ENCODE data around the gene BEST2.

The BEST2 gene

DNA sequence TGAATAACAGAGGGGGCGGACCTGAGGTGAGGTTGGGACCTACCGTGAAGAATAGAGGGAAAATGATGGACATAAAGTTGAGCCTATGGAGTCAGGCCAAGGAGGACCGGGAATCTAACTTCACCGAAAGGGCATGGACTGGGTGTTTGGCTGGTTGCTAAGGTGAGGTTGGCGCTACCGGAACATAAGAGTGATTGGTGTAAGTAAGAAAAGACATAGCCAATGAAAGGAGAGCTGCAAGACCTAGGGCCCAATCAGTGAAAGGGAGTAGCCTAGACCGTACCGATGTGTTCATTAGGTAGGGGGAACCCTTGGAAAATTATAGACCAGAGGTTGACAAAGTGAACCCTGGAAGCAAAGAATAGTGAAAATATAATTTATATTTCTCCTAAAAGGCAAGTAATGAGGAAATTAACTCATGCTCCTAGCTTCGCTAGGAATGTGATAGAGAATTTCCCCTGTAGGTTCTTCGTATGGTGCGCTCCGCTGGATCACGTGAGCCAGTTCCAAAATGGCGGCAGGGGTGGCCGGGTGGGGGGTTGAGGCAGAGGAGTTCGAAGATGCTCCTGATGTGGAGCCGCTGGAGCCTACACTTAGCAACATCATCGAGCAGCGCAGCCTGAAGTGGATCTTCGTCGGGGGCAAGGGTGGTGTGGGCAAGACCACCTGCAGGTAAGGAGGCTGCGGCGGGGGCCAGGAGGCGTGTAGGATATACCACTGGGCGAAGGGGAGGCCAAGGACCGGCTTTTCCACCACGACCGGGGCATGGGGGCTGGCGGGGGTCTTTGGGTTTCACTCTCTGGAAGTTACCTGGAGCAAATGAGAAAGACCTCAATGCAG lies 14.4 kb upstream of the BEST2 start, which contains the start of gene GET3:
TSS of gene GET3 (plus strand) at position 503 of the 840 bp plus-strand sequence. CDS start at position 512, 9 bp downstream.
- TF ChIP-seq, protein P1, sequence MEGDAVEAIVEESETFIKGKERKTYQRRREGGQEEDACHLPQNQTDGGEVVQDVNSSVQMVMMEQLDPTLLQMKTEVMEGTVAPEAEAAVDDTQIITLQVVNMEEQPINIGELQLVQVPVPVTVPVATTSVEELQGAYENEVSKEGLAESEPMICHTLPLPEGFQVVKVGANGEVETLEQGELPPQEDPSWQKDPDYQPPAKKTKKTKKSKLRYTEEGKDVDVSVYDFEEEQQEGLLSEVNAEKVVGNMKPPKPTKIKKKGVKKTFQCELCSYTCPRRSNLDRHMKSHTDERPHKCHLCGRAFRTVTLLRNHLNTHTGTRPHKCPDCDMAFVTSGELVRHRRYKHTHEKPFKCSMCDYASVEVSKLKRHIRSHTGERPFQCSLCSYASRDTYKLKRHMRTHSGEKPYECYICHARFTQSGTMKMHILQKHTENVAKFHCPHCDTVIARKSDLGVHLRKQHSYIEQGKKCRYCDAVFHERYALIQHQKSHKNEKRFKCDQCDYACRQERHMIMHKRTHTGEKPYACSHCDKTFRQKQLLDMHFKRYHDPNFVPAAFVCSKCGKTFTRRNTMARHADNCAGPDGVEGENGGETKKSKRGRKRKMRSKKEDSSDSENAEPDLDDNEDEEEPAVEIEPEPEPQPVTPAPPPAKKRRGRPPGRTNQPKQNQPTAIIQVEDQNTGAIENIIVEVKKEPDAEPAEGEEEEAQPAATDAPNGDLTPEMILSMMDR (IDR thresholded peaks at IDR 0.05): no peak

DNA sequence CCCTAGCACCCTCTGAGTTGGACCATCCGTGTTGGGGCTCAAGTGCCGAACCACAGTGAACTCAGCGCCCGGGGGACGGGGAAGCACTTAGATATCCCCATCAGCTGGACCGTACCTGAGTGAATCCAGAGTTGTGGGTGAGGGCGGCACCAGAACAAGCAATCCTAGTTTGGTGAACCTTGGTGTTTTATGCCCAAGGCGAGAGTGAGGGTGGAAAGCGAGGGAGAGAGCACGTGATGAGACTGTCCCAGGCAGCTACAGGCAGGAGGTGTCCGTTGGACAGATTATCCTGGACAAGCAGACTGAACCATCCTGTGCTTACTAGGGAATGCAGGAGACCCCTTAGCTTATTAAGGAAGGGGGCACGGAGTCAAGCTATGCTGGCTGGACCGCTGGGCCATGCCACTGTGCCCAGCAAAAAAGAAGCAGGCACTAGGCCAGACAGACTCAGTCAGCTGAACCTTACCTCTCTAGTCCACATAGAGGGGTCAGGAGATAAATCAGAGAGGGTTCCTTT lies 13.7 kb upstream of the BEST2 start:
- TF ChIP-seq, protein P1 (IDR thresholded peaks at IDR 0.05): no peak

DNA sequence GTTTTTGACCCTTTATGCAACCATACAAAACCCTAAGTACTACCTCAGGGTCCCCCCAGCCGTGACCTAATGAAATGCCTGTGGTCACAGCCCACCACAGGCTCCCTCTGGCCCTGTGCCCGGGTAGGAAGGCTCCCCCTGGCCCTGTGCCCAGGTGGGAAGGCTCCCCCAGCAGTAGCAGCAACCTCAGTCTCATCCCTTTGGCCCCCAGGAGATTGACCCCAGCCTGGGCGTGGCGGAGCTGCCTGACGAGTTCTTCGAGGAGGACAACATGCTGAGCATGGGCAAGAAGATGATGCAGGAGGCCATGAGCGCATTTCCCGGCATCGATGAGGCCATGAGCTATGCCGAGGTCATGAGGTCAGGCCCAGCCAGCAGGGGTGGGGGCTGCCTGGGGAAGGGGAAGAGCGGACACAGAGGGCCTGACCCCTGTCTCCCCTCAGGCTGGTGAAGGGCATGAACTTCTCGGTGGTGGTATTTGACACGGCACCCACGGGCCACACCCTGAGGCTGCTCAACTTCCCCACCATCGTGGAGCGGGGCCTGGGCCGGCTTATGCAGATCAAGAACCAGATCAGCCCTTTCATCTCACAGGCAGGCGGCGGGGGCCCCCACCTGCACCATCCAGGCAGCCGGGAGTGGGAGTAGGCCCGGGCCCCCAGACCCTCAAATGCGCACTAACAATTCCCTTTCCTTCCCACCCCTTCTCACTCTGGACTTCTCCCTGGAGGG lies 6.3 kb upstream of the BEST2 start:
- TF ChIP-seq, protein P1 (IDR thresholded peaks at IDR 0.05): no peak

DNA sequence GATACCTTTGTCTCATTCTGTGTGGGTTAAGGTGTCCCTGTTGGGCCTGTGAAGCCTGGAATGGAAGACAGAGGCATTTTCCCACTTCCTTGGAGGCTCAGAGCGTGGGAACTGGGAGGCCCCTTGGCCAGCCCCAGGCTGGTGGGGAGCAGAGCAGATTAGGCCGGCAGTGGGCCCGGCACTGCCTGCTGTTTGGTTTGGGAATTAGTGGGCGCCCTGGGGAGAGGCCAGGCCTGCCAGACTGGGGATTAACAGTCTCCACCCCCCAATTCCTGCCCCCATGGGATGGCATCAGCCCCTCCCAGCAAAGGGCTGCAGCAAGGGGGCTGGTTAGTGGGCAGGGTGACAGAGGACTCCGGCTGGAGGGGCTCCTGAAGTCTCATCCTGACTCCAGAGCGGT lies 3.1 kb upstream of the BEST2 start:
- TF ChIP-seq, protein P1 (IDR thresholded peaks at IDR 0.05): no peak

DNA sequence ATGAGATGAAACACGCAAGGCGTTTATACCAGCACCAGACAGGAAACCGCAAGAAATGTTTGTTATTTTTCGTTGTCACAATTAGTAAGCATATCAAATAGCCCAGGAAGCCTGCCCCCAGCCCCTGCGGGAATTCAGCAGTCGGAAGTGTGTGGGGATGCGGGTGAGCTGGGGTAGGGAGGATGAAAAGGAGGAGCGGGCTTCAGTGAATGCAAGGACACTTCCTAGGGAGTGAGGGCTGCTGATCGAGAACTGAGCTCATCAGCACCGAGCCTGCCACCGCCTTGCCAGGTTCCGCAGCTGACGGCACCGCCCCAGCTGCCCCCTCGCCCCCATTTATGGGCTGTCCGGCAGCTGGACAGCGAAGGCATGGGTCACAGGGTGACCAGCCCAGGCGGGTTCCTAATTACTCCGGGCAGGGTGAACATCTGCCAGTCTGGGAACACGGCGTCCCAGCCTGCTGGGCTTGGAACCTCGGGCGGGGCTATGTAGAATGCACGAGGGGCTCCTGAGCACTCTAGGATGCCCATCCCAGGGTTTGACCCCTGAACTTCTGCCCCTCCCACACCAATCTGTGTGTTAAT lies 1.6 kb upstream of the BEST2 start:
- TF ChIP-seq, protein P1 (IDR thresholded peaks at IDR 0.05): no peak

DNA sequence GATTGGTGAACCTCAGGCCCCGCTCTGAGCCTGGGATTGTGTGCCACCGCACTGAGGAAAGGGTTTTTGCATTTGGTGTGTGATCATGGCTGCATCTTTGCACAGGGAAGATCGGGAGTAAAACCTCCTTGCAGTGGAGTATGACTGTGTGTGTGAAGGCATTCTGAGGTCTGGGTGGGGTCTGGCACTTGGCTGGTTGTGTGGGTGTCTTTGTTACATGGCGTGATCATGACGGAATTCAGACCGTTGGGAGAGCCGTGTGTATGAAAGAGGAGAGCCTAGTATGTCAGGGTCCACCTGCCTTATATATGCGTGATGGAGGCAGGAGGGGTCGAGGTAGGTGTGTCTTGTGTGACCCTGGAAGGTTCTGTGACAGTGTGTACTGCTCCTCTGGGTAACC lies 740 bp upstream of the BEST2 start:
- TF ChIP-seq, protein P1 (IDR thresholded peaks at IDR 0.05): no peak

DNA sequence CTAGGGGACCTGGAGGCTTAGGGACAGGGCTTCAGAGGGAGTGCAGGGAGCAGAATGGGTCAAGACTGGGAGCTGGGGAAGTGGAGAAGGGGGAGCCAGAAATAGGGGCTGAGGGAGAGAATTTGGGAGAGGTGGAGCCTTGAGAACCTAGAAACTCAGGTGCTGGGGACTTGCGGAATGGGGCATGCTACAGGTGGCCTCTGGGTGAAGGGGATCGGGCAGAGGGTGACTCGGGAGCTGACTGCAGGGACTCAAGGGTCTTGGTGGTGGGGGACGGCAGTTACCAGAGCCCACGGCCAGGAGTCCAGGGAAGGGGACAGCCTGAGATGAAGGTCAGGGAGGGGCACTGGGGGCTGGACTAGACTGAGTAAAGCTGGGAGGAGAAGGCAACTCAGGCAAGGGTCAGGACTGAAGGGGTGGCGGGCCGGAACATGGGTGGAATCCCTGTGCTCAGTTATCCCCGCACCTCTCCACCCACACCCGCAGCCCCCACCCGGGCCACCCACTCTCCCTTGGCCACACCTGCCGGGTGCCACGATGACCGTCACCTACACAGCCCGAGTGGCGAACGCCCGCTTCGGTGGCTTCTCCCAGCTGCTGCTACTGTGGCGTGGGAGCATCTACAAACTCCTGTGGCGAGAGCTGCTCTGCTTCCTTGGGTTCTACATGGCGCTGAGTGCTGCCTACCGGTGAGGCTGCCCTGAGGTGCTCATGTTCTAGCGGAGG lies 628 bp downstream of the BEST2 start:
- TF ChIP-seq, protein P1 (IDR thresholded peaks at IDR 0.05): no peak
